ENCODE data around the gene NELL1.

DNA sequence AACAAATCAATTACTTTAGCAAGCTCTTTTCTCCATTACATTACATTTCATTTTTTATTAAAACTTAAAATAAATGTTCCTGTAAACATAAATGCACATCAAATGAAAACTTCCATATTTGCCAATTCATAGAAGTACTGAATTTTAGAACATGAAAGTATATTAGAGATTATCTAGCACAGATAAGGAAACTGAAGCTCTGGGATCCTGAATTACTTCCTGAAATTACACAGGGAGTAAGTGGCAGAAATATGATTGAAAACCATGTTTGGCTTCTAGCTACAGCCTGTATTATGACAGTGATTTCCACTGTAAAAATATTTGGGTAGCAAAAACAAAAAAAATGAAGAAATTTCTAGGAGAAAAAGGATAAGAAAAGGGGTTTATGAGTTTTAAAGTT lies 387.3 kb downstream of the NELL1 start:
- TF ChIP-seq EZH2 (IDR thresholded peaks at IDR 0.05) (no peak), POLR2AphosphoS5 (IDR thresholded peaks at IDR 0.05; ENCODE audit: borderline replicate concordance, low read depth, low read length) (no peak), FOXP2 (optimal IDR thresholded peaks at IDR 0.05; ENCODE audit: control extremely low read depth, extremely low read length, insufficient read depth) (no peak)

Measured in SK-N-MC (cell line).